HK-2 (cell line): ENCODE data around the gene RPP14.
"Not testable (repeated sequence)": the region's sequence is repeated elsewhere in the genome, so short reads cannot be mapped to it uniquely, and the experiment has no call there.

Experiments
- DNase-seq: peaks from one replicate; pipeline ENCODE4 v3.0.0-alpha.2; 2018; ENCODE audit not compliant: unreplicated experiment

RPP14 gene

DNA sequence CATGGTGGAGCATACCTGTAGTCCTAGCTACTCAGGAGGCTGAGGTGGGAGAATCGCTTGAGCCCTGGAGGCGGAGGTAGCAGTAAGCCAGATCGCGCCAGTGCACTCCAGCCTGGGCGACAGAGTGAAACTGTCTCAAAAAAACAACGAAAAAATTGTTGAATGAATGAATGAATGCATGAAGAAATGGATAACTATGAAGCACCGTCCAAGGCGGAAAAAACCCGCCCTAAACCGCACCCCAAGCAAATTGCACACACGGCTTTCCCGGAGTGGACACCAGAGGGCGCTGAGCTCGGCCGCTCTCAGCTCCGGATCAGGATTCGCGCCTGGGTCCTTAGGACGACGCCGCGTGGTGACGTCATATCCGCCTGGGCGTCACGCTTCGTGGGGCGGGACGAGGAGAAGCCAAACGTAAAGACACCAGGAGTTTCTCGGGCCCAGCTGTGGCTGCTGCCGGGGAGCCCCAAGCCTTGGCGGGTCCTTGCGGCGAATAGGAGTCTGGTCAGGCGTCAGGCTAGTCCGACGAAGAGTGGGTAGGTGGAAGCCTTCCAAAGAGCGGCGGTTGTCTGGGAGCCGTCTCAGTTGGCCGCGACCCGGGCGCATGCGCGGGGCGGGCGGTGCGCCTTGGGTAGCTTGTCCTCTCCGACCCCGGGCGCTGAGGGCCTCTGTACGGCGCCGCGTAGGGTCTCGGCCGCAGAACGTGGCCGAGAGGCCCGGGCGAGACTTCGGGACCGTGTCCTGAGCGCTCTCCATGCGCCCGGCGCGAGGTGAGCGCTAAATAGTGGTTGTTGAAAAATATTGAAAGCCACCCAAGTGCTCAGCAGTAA is at the start of gene RPP14, which contains the start of gene HTD2:
TSS of gene RPP14 (plus strand) at position 364 of the 830 bp plus-strand sequence. CDS start 4,085 bp downstream, outside the sequence.
TSS of gene HTD2 (plus strand) at position 639 of the 830 bp plus-strand sequence. CDS start 11,094 bp downstream, outside the sequence.
- DNase-seq = peak; percentile 93

DNA sequence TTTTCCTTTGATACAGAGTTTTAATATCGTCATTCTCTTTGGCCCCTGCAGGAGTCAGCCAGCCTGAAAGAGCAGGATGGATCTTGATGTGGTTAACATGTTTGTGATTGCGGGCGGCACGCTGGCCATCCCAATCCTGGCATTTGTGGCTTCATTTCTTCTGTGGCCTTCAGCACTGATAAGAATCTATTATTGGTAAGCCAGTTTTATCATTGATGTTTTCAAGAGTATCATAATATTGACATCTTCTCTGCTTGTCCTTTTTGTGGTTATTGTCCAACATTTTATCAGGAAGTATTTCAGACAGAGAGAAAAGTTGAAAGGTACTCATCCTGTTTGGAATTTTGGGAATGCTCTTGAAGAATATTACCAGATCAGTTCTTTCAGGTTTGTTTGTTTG is 49.5 kb upstream of the RPP14 start:
- no peak for DNase-seq

DNA sequence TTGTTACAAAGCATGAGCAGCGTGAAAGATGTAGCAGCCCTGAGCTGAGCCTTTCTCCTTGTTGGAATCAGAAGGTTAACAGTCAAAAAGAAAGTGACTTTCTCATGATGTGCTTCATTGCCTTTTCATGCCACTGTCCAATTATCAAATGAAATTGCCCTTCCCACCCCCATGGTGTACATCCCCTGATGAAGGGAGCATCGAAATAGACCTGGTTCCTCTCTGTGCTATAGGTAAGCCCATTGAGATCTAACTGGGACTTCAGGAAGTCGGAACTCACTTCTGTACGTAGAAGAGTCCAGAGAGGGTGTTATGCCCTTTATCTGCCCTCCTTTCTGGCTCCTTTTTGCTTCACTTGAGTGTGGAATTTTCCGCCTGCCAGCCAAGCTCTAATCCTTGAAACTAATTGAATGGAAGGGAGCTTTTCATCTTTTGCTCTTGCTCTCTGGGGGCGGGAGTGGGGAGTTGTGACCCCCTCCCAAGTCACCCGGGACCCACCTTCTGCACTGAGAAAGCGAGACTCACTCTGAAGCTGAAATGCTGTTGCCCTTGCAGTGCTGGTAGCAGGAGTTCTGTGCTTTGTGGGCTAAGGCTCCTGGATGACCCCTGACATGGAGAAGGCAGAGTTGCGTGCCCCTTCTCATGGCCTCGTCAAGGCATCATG is 47.5 kb upstream of the RPP14 start:
- no peak for DNase-seq

DNA sequence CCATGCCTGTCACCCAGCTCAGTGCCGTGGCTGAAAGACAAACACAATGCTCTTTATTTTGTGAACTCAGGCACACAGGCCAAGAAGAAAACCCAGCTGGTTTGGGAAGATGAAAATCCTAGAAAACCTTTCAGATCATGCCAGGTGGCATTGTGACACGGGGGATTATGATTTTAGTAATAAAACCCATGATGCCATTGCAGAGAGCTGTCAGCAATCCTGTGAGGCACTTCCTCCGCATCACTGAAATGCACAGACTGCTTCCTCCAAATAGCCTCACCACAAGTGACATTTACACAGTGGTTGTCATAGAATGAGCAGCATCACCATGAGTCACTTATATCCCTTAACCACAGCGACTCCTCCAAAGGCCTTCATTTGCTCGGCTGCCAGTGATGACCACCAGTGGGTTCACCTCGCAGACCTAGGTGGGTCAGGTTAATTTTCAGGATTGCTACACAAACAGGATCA is 45.7 kb upstream of the RPP14 start:
- DNase-seq = peak; percentile 32

DNA sequence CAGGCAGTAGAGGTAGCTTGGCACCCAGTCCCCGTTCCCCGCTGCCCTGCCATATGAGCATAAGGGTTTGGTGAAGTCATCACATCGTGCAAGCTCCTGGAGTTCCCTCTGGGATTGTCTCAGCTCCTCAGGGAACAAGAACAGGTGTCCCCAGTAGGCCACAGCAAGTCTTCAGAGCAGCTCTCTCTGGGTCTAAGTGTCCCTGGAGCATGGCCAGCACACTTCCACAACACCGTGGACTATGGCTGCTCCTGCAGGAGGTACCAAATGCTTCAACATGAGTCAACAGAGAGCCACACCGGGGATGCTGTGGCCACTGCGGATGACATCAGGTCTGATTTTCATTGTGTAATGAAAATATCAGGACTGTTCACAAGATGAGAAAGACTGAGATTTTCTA is 45.3 kb upstream of the RPP14 start:
- DNase-seq = peak; percentile 18

DNA sequence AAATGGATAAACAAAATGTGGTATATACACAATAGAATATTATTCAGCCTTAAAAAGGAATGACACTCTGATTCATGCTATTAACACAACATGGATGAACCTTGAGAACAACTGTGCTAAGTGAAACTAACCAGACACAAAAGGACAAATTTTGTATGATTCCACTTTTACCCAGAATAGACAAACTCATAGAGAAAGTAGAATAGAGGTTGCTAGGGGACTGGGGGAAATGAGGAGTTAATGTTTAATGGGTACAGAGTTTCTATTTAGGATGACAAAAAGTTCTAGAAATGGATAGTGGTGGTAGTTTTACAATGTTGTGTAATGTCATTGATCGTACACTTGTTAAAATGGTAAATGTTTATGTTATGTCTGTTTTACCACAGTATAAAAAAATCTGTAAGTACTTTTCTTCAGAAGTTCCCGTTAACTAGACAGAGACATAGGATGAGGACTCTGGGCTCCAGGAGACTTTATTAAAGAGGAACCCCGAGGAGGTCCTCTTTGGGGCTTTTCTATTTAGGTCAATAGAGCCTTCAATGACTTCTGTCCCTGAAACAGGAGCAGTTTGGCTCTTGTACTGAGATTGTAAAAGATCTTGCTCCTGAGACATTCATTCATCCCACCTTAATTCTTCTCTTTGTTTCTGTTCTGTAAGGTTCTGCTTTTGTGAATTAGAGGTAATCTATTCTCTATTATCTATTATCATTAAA is 43.9 kb upstream of the RPP14 start:
- DNase-seq = no peak

DNA sequence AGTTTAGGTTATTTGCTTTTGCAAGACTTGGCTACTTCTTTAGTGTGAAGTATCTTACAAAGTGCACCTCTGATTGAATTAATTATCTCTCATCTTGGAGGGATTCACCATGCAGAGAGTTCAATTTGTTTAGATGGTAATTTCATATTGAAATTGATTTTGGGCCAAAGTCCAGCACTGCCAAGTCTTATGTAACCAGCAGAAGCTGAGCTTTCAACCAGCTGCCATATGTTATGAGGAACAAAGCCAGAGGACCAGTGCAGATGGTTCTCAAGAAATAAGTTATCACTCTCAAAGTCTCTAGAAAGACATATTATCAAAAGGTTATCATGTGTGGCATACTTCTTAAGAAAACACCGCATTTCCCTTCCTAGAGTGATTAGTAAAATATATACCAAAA is 39.5 kb upstream of the RPP14 start:
- DNase-seq = no peak

DNA sequence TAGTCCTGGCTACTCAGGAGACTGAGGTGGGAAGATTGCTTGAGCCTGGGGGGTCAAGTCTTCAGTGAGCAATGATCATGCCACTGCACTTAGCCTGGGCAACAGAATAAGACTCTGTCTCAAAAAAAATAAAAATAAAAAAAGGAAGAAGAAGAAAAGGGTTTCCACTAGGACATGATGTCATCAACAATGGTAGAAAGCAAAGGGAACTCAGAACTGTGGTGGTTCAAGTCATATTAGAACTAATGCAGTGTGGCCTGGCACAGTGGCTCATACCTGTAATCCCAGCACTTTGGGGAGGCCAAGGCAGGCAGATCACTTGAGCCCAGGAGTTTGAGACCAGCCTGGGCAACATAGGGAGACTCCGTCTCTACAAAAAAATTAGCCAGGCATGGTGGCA is 38.5 kb upstream of the RPP14 start:
- not testable (repeated sequence) for DNase-seq

DNA sequence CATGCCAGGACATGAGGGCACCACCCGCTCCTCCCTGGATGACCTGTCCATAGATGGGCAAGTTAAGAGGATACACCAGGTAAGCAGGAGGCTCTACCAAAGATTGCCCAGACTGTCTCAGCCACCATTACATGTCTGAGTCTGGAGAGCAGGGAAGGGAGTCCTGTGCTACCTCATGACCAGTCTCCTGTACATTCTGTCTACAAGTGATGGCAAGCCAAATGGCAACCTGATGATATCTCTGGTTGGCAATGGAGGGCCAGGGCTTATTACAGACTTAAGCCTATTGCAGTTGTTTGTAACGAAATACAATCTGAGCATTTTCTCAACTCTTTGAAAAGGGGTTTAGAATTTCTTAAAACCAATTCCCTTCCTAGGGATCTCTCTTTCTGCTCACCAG is 36.7 kb upstream of the RPP14 start:
- DNase-seq = no peak

DNA sequence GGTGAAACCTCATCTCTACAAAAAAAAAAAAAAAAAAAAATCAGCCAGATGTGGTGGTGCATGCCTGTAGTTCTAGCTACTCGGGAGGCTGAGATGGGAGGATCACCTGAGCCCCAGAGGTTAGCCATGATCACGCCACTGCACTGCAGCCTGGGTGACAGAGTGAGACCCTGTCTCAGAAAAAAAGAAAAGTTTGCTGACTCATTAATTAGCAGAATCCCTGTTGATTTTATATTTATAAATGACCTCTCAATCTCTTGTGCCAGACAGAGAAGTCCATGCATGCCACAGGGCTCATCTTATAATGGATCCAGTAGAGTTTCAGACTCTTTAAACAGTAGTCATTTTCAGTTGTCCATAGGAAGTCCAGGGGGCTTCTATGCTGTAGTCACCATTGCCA is 35.6 kb upstream of the RPP14 start:
- no peak for DNase-seq

DNA sequence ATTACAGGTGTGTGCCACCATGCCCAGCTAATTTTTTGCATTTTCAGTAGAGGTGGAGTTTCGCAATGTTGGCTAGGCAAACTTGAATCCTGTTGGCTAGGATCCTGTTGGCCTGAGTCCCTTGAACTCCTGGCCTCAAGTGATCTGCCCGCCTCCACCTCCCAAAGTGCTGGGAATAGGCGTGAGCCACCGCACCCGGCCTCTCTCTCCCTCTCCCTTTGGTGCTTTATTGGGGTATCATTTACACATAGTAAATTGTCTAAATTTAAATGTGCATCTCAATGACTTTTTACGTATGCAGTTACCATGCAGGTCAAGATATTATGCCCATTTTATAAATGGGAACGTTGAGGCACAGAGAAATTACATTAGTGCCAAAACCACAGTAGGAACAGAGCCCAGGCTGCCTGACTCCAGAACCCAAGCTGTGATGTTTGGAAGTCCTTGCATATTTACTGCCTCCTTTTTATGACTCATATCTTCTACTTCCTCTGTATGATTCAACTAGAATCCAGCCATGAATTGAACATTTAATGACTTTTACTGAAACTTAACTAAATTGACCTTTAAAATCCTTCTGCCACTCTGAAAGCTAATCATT is 34.0 kb upstream of the RPP14 start:
- DNase-seq = peak; percentile 12

DNA sequence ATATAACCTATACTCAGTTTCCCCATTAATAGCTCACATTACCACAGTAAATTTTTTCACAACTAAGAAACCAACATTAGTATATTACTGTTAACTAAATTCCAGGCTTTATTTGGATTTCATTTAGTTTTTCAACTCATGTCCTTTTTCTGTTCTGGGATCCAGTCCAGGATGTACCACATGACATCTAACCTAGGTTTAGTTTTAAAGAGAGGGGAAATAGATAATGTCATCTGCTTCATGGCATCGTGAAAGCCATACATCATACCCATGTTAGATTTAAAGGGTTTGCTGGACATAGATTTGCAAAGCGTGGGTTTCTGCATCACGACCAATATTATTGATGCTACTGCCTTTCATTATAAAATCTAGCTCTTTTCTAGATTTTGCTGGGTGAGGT is 33.2 kb upstream of the RPP14 start:
- DNase-seq = no peak

DNA sequence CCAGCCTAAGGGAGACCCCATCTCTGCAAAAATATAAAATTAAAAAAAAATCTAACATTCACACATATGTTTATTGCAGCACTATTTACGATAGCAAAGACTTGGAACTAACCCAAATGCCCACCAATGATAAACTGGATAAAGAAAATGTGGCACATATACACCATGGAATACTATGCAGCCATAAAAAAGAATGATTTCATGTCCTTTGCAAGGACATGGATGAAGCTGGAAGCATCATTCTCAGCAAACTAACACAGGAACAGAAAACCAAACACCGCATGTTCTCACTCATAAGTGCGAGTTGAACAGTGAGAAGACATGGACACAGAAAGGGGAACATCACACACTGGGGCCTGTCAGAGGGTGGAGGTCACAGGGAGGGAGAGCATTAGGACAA is 32.7 kb upstream of the RPP14 start:
- DNase-seq = not testable (repeated sequence)

DNA sequence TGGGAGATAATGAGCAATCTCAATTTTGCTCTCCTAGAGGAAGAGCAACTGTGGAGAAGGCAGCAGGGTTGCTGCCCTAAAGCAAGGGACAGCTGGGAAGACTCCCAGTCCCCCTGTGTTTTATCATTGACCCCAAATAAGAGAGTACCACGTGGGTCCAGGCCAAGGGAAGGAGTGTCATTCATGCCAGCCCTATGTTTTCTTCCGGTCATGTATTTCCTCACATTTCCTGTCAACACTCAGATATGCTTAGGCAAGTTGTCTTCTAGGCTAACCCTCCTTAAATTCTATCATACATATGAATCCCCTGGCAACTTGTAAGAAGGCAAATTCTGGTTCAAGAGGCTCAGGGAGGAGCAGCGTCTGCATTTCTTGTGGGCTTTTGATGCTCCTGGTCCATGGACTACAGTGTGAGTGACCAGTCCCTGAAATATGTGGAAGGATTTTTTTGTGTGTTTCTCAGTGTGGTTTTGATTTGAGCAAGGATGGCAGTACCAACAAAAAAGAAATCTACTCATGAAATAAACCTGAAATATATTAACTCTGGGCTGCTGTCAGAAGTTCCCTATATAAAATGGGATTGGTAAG is 31.9 kb upstream of the RPP14 start:
- no peak for DNase-seq

DNA sequence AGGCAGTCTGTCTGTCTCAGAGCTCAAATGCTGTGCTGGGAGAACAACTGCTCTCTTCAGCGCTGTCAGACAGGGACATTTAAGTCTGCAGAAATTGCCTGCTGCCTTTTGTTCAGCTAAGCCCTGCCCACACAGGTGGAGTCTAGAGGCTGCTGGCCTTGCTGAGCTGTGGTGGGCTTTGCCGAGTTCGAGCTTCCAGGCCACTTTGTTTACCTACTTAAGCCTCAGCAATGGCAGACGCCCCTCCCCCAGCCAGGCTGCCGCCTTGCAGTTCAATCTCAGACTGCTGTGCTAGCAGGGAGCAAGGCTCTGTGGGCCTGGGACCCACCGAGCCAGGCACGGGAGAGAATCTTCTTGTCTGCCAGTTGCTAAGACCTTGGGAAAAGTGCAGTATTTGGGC is 25.0 kb upstream of the RPP14 start:
- DNase-seq = no peak

DNA sequence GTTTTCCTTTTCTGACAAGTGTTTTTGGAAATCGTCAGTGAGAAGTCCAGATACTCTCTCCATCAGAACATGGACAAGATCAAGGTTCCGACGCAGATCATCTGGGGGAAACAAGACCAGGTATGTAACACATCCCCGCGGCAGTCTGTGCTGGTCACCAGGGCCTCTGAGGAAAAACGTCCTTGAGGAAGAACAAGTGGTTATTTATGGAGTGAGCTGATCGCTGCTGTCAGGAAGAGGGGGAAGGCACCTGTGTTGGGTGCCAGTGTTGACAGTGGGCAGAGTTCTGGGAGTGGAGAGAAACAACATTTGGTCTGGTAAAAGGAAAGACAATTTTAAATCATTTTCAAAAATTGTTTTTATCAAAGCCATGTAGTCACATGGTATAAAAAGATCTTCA is 20.7 kb upstream of the RPP14 start:
- no peak for DNase-seq

DNA sequence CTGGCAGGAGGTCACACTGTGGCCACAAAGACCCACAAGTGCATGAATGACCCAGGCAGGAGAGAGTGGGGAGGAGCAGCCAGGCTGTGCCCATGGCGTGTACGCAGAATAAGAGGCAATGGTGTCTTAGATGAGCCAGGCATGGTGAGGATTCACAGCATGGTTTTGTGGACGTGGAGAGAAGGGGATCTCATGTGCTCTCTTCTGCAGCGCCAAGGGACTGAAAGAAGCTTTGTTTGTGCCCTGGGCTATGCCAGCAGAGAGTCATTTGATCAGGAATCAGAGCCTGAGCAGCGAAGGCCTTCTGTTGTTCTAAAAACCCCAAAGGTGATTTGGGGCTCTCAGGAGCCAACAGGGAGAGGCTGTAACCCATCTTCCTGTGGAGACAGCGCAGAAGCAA is 18.7 kb upstream of the RPP14 start:
- DNase-seq = no peak

DNA sequence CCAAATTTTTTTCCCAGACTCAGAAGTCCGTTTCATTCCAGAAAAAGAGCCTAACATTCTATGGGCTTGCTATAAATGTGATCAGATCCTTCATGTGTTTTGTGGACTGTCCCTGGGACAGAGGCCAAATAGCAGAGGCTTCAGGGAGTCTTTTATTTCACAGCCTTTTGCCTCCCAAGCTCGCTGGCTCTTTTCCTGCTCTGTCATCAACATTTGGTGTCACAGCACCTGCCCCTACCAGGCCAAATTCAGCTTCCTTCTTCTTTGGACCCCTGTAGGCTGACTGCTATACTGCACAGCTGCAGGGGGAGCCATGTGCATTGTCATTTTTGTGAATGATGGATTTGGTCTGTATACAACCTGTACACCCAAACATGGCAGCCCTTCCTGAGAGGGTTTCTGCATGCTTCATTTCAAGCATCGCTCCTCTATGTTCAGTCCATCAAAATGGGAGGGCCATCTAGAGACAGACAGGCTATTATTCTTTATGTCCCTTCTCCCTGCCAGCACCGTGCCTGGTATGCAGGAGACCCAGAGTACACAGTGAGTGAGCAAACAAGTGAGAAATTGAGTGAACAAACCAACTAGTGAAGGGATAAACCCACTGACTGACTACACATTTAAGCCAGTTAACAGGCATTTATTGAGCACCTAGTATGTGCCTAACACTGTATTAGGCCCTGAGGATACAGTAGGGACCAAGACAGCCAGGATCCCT is 17.9 kb upstream of the RPP14 start:
- DNase-seq = no peak

DNA sequence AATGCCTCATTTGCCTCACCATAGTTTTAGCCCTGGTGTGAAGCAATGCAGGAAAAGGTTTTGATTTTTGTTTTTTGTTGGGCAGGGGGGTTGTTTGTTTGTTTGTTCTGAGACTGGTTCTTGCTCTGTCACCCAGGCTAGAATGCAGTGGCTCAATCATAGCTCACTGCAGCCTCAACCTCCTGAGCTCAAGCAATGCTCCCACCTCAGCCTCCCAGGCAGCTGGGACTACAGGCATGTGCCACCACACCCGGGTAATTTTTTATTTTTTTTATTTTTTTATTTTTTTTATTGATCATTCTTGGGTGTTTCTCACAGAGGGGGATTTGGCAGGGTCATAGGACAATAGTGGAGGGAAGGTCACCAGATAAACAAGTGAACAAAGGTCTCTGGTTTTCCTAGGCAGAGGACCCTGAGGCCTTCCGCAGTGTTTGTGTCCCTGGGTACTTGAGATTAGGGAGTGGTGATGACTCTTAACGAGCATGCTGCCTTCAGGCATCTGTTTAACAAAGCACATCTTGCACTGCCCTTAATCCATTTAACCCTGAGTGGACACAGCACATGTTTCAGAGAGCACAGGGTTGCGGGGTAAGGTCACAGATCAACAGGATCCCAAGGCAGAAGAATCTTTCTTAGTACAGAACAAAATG is 17.0 kb upstream of the RPP14 start:
- DNase-seq = not testable (repeated sequence)

DNA sequence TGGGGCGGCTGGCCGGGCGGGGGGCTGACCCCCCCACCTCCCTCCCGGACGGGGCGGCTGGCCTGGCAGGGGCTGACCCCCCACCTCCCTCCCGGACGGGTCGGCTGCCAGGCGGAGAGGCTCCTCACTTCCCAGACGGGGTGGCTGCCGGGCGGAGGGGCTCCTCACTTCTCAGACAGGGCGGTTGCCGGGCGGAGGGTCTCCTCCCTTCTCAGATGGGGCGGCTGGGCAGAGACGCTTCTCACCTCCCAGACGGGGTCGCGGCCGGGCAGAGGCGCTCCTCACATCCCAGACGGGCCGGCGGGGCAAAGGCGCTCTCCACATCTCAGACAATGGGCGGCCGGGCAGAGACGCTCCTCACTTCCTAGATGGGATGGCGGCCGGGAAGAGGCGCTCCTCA is 15.6 kb upstream of the RPP14 start:
- not testable (repeated sequence) for DNase-seq
